Measurements from ENCODE around the gene ILK.
A peak's percentile ranks its signal among the peaks of the same experiment; 100 is the strongest.

ILK gene

GRCh38 chr11:6607190-6607795 lies 3.7 kb downstream of the ILK start:
- Histone ChIP-seq H3K4me1 (peaks cover 13% of the 10 kb centered on the region), H3K36me3 (ENCODE audit: control insufficient read depth, insufficient read depth, low read length) (no peaks in the 10 kb centered on the region), H3K9ac (no peak overlapping the region), H3K27me3 (ENCODE audit: control insufficient read depth, insufficient read depth, low read length) (no peaks in the 10 kb centered on the region), H2AFZ (no peak overlapping the region), H3K4me2 (ENCODE audit: low read length) (peak overlapping the region; percentile 38), H3K79me2 (peaks cover 17% of the 10 kb centered on the region), H3K27ac (peak overlapping the region; percentile 80), H3K4me3 (ENCODE audit: low read depth, low read length) (no peak overlapping the region), H3K9me3 (ENCODE audit: control insufficient read depth, low read length) (no peaks in the 10 kb centered on the region)
- TF ChIP-seq CTCF (IDR thresholded peaks at IDR 0.05): no peak

GRCh38 chr11:6608011-6608410 lies 4.4 kb downstream of the ILK start:
- peaks cover 17% of the 10 kb centered on the region for H3K79me2 ChIP-seq
- H3K4me2 ChIP-seq (ENCODE audit: low read length): no peak overlapping the region
- H3K27ac ChIP-seq: no peak overlapping the region
- no peaks in the 10 kb centered on the region for H3K36me3 ChIP-seq (ENCODE audit: control insufficient read depth, insufficient read depth, low read length)
- no peaks in the 10 kb centered on the region for H3K9me3 ChIP-seq (ENCODE audit: control insufficient read depth, low read length)
- H2AFZ ChIP-seq: no peak overlapping the region
- no peak overlapping the region for H3K4me3 ChIP-seq (ENCODE audit: low read depth, low read length)
- no peak overlapping the region for H3K9ac ChIP-seq
- peaks cover 11% of the 10 kb centered on the region for H3K4me1 ChIP-seq
- H3K27me3 ChIP-seq (ENCODE audit: control insufficient read depth, insufficient read depth, low read length): no peaks in the 10 kb centered on the region
- no peak for TF ChIP-seq CTCF (IDR thresholded peaks at IDR 0.05)

GRCh38 chr11:6608726-6609501 lies 5.3 kb downstream of the ILK start:
- Histone ChIP-seq H3K4me1 (peaks cover 11% of the 10 kb centered on the region), H3K9me3 (ENCODE audit: control insufficient read depth, low read length) (no peaks in the 10 kb centered on the region), H3K27ac (no peak overlapping the region), H3K27me3 (ENCODE audit: control insufficient read depth, insufficient read depth, low read length) (no peaks in the 10 kb centered on the region), H3K79me2 (peaks cover 16% of the 10 kb centered on the region), H2AFZ (no peak overlapping the region), H3K9ac (no peak overlapping the region), H3K36me3 (ENCODE audit: control insufficient read depth, insufficient read depth, low read length) (no peaks in the 10 kb centered on the region), H3K4me3 (ENCODE audit: low read depth, low read length) (no peak overlapping the region), H3K4me2 (ENCODE audit: low read length) (no peak overlapping the region)
- TF ChIP-seq CTCF (IDR thresholded peaks at IDR 0.05): no peak

GRCh38 chr11:6609502-6610015 lies 6.0 kb downstream of the ILK start:
- no peaks in the 10 kb centered on the region for H3K36me3 ChIP-seq (ENCODE audit: control insufficient read depth, insufficient read depth, low read length)
- H3K79me2 ChIP-seq: peaks cover 12% of the 10 kb centered on the region
- no peak overlapping the region for H3K27ac ChIP-seq
- no peak overlapping the region for H2AFZ ChIP-seq
- H3K9ac ChIP-seq: no peak overlapping the region
- H3K4me2 ChIP-seq (ENCODE audit: low read length): no peak overlapping the region
- H3K4me3 ChIP-seq (ENCODE audit: low read depth, low read length): no peak overlapping the region
- H3K9me3 ChIP-seq (ENCODE audit: control insufficient read depth, low read length): no peaks in the 10 kb centered on the region
- TF ChIP-seq CTCF (IDR thresholded peaks at IDR 0.05): no peak
- no peaks in the 10 kb centered on the region for H3K27me3 ChIP-seq (ENCODE audit: control insufficient read depth, insufficient read depth, low read length)
- peaks cover 11% of the 10 kb centered on the region for H3K4me1 ChIP-seq
